ENCODE measurements around the gene PTGDR2.

- TF ChIP-seq GATA3 (IDR thresholded peaks at IDR 0.05; ENCODE audit: low read depth, low read length) (no peak), GATA2 (IDR thresholded peaks at IDR 0.05; ENCODE audit: low read depth, low read length) (no peak)
Measured at GRCh38 chr11:60858236-60858635, 2.5 kb upstream of the PTGDR2 start.
